GM19468 (cell line): ENCODE data around the gene ATP13A5.

Experiments
- ATAC-seq: cut with Tn5 transposase; IDR thresholded peaks from one replicate; pipeline ENCODE4 v1.9.1; 2021; ENCODE audit warnings: mild to moderate bottlenecking, moderate library complexity, moderate number of reproducible peaks; ENCODE audit not compliant: unreplicated experiment; ENCODE audit errors: extremely low read depth

Gene ATP13A5

GRCh38 chr3:193347521-193348501 lies 30.7 kb downstream of the ATP13A5 start:
- ATAC-seq: no peak

GRCh38 chr3:193346259-193346658 lies 32.3 kb downstream of the ATP13A5 start:
- ATAC-seq: no peak

GRCh38 chr3:193345431-193345830 lies 33.1 kb downstream of the ATP13A5 start:
- ATAC-seq: no peak

GRCh38 chr3:193344486-193344885 lies 34.1 kb downstream of the ATP13A5 start:
- ATAC-seq: no peak

GRCh38 chr3:193343726-193344222 lies 34.8 kb downstream of the ATP13A5 start:
- ATAC-seq: no peak

- no peak for ATAC-seq
Observed at GRCh38 chr3:193342551-193342950, 36.0 kb downstream of the ATP13A5 start.

- no peak for ATAC-seq
Observed at GRCh38 chr3:193335031-193335430, 43.5 kb downstream of the ATP13A5 start.

- no peak for ATAC-seq
Observed at GRCh38 chr3:193333229-193333628, 45.3 kb downstream of the ATP13A5 start.

- ATAC-seq: no peak
Observed at GRCh38 chr3:193330555-193331204, 47.9 kb downstream of the ATP13A5 start.

GRCh38 chr3:193317682-193318300 lies 60.8 kb downstream of the ATP13A5 start:
- no peak for ATAC-seq

- ATAC-seq: no peak
Observed at GRCh38 chr3:193314161-193314560, 64.4 kb downstream of the ATP13A5 start.

- no peak for ATAC-seq
Observed at GRCh38 chr3:193313061-193313958, 65.2 kb downstream of the ATP13A5 start.

GRCh38 chr3:193310914-193311723 lies 67.4 kb downstream of the ATP13A5 start:
- ATAC-seq: no peak

- no peak for ATAC-seq
Observed at GRCh38 chr3:193305356-193305755, 73.2 kb downstream of the ATP13A5 start.

GRCh38 chr3:193301433-193301832 lies 77.1 kb downstream of the ATP13A5 start:
- no peak for ATAC-seq

GRCh38 chr3:193297421-193297820 lies 81.1 kb downstream of the ATP13A5 start:
- ATAC-seq: no peak

- no peak for ATAC-seq
Observed at GRCh38 chr3:193295985-193296384, 82.6 kb downstream of the ATP13A5 start.

GRCh38 chr3:193292386-193292785 lies 86.2 kb downstream of the ATP13A5 start:
- no peak for ATAC-seq
